Muscle of leg (tissue), 11 donors: ENCODE data around the gene POLR3H. TPM values are rescaled to one million over a fixed set of nuclear protein-coding genes. Genes with fewer than 3 reads are reported as not detected.

Source experiments
- DNase-seq: peaks from one replicate; pipeline ENCODE4 v3.0.0; 2013
- H3K27ac ChIP-seq: one replicate; pipeline ENCODE4 v1.5.1; 2013; ENCODE audit warnings: mild to moderate bottlenecking, low read length, control low read depth
- H3K27me3 ChIP-seq: one replicate; pipeline ENCODE4 v1.6.1; 2013; ENCODE audit warnings: low read length; ENCODE audit not compliant: control insufficient read depth, insufficient read depth
- H3K36me3 ChIP-seq: one replicate; pipeline ENCODE4 v1.6.1; 2013; ENCODE audit warnings: low read length; ENCODE audit not compliant: control insufficient read depth, insufficient read depth
- H3K4me1 ChIP-seq: one replicate; pipeline ENCODE4 v1.6.1; 2013; ENCODE audit warnings: low read length; ENCODE audit not compliant: control insufficient read depth, insufficient read depth
- H3K4me3 ChIP-seq: one replicate; pipeline ENCODE4 v1.5.1; 2013; ENCODE audit warnings: low read length, control low read depth
- H3K9me3 ChIP-seq: replicated peaks from 2 replicates; pipeline ENCODE4 v1.6.1; 2013; ENCODE audit warnings: low read depth, low read length; ENCODE audit not compliant: control insufficient read depth
- WGBS: methylation state at CpG from one replicate; pipeline ENCODE4 v1.1.5; 2013; ENCODE audit warnings: missing lambda C conversion rate; ENCODE audit not compliant: insufficient coverage; 5-methylcytosine and 5-hydroxymethylcytosine counted together
- polyA plus RNA-seq, 8 donors: library from polyadenylated mRNA; unstranded; fragments of 120-200 nt; gene quantifications; one replicate each; pipeline versions ENCODE4 v1.2.1 to v1.2.3, GENCODE V29; 2013; ENCODE audit warnings: inconsistent platforms in 1 of 8, low replicate concordance in 1 of 8; ENCODE audit not compliant: insufficient read length in 8 of 8, insufficient read depth in 1 of 8
- total RNA-seq: library from RNA; stranded (reverse); fragments of 120-200 nt; gene quantifications from one replicate; pipeline ENCODE4 v1.2.4, GENCODE V29; 2013

The POLR3H gene
- total and polyA plus RNA-seq, 9 donors, result 13.2 to 24.8 (median 22.7) TPM

DNA sequence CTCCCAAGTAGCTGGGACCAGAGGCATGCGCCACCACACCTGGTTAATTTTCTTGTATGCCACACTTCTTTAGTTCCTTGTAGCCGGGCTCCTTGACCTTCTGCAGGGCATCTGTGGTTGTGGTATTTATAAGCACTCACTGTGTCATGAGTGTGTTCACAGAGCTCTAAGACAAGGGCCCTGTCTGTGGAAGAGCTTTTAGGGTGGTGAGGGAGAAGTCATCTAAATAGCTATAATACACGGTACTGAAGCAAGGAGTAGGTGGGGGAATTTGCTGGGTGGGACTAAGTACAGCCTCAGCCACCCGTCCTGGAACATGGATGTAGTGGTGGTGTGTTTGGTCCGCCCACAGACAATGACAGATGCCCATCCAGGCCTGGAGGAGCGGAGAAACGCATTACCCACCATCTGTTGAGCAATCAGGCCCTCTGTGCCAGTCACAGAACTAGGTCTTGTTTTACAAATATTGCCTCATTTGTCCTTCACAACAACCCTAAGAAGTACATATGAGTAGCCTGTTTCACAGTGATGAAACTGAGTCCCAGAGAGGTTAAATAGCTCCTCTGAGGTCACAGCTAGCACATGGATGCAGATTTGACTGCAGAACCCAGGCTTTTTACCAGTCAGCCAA is 65.3 kb downstream of the POLR3H start:
- no peak overlapping the region for H3K4me3 ChIP-seq
- H3K27ac ChIP-seq, result no peak overlapping the region
- no peaks in the 10 kb centered on the region for H3K9me3 ChIP-seq
- H3K36me3 ChIP-seq, result peaks cover 11% of the 10 kb centered on the region
- H3K27me3 ChIP-seq, result no peaks in the 10 kb centered on the region
- DNase-seq, result no peak
- WGBS, result 72% methylated on average over 3 of the region's 7 CpGs
- peaks cover 36% of the 10 kb centered on the region for H3K4me1 ChIP-seq

DNA sequence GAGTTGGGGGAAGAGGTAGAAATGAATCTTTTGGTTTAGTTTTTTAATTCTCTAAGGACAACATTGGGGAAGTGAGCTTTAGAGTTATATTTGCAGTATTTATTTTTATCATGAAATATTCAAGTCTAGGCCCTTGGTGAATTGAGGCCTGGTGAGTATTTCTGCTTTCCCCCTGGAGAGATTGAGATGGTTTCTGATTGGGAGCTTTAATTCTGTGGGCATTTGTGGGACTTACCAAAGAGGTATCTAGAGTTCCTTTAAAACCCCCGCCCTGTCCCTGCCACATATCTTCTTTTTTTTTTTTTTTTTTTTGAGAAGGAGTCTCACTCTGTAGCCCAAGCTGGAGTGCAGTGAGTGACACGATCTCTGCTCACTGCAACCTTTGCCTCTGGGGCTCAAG is 65.8 kb downstream of the POLR3H start:
- peaks cover 36% of the 10 kb centered on the region for H3K4me1 ChIP-seq
- no peak overlapping the region for H3K27ac ChIP-seq
- H3K4me3 ChIP-seq, result no peak overlapping the region
- no peak for DNase-seq
- no peaks in the 10 kb centered on the region for H3K9me3 ChIP-seq
- H3K27me3 ChIP-seq, result no peaks in the 10 kb centered on the region
- H3K36me3 ChIP-seq, result peaks cover 14% of the 10 kb centered on the region
- WGBS, result 88% methylated on average over 1 of the region's 2 CpGs

Other genes starting within 250 kb of the POLR3H start
- gene ZC3H7B, start 242.9 kb downstream of the POLR3H start, total RNA-seq, result 25.6 TPM
- gene ZC3H7B, start 242.9 kb downstream of the POLR3H start, polyA plus RNA-seq, result 10 to 100 TPM; 32.7 to 55.0 (median 42.6) TPM
- 11.8 TPM for gene TEF, start 162.5 kb downstream of the POLR3H start, total RNA-seq
- gene TEF, start 162.5 kb downstream of the POLR3H start, polyA plus RNA-seq, result 10 to 100 TPM in 5 of 8 donors, 1 to 10 TPM in 3; 8.6 to 13.7 (median 10.3) TPM
- gene TOB2, start 97.7 kb downstream of the POLR3H start, total RNA-seq, result 23.1 TPM
- gene TOB2, start 97.7 kb downstream of the POLR3H start, polyA plus RNA-seq, result 10 to 100 TPM; 33.8 to 45.5 (median 39.6) TPM
- 43.0 TPM for gene PHF5A, start 75.8 kb downstream of the POLR3H start, total RNA-seq
- 10 to 100 TPM; 38.6 to 56.2 (median 43.3) TPM for gene PHF5A, start 75.8 kb downstream of the POLR3H start, polyA plus RNA-seq
- 64.6 TPM for gene ACO2, start 75.4 kb downstream of the POLR3H start, total RNA-seq
- 100 to 1,000 TPM in 6 of 8 donors, 10 to 100 TPM in 2; 81.8 to 117 (median 105) TPM for gene ACO2, start 75.4 kb downstream of the POLR3H start, polyA plus RNA-seq
- 1.6 TPM for gene CSDC2, start 16.5 kb upstream of the POLR3H start, total RNA-seq
- gene CSDC2, start 16.5 kb upstream of the POLR3H start, polyA plus RNA-seq, result 1 to 10 TPM; 5.8 to 9.3 (median 7.3) TPM
- 9.7 TPM for gene PMM1, start 45.4 kb upstream of the POLR3H start, total RNA-seq
- 10 to 100 TPM; 22.9 to 34.2 (median 27.7) TPM for gene PMM1, start 45.4 kb upstream of the POLR3H start, polyA plus RNA-seq
- gene DESI1, start 76.6 kb upstream of the POLR3H start, total RNA-seq, result 12.8 TPM
- 10 to 100 TPM; 18.1 to 22.1 (median 19.8) TPM for gene DESI1, start 76.6 kb upstream of the POLR3H start, polyA plus RNA-seq
- gene XRCC6, start 76.8 kb upstream of the POLR3H start, total RNA-seq, result 205 TPM
- 100 to 1,000 TPM; 212 to 289 (median 227) TPM for gene XRCC6, start 76.8 kb upstream of the POLR3H start, polyA plus RNA-seq
- gene SNU13, start 144.4 kb upstream of the POLR3H start, total RNA-seq, result 99.8 TPM
- 100 to 1,000 TPM; 110 to 130 (median 116) TPM for gene SNU13, start 144.4 kb upstream of the POLR3H start, polyA plus RNA-seq
- 0.62 TPM for gene MEI1, start 155.0 kb upstream of the POLR3H start, total RNA-seq
- gene MEI1, start 155.0 kb upstream of the POLR3H start, polyA plus RNA-seq, result 1 to 10 TPM in 4 of 8 donors, under 1 TPM in 4; 0.49 to 1.6 (median 0.99) TPM